CD4-positive, alpha-beta memory T cell (primary cell): Measurements from ENCODE around the gene TBC1D5. TPM values are rescaled to one million over a fixed set of nuclear protein-coding genes. Genes with fewer than 3 reads are reported as not detected.

ENCODE experiments used
- CTCF ChIA-PET: fragments of 350-600 bp; sonication (Branson Sonifier 250); formaldehyde crosslinking; loops from one replicate; lab custom pipeline; 2021; ENCODE audit warnings: inconsistent platforms; ENCODE audit not compliant: partially characterized antibody; lab: Charles Lee
- POLR2A ChIA-PET: fragments of 350-600 bp; sonication (Branson Sonifier 250); formaldehyde crosslinking; loops from one replicate; lab custom pipeline; 2021; ENCODE audit not compliant: partially characterized antibody; lab: Charles Lee
- DNase-seq, 5 donors: peaks; one replicate each; pipeline versions ENCODE4 v3.0.0 to v3.0.0-alpha.2; 2020 to 2022; ENCODE audit warnings: mixed read lengths in 1 of 5
- H3K27ac ChIP-seq: one replicate; pipeline ENCODE4 v1.7.0; 2013; ENCODE audit warnings: low read depth, low read length
- H3K27me3 ChIP-seq: 2 replicates; pipeline ENCODE4 v1.7.0; 2013; ENCODE audit warnings: mild to moderate bottlenecking, low read length, moderate library complexity; ENCODE audit not compliant: insufficient read depth
- H3K36me3 ChIP-seq: 2 replicates; pipeline ENCODE4 v1.7.0; 2013; ENCODE audit warnings: mild to moderate bottlenecking, low read length, moderate library complexity; ENCODE audit not compliant: insufficient read depth
- H3K4me1 ChIP-seq: 2 replicates; pipeline ENCODE4 v1.7.0; 2013; ENCODE audit warnings: mild to moderate bottlenecking, low read length, moderate library complexity; ENCODE audit not compliant: insufficient read depth
- H3K4me3 ChIP-seq, 2 donors: one replicate each; pipeline ENCODE4 v1.7.0; 2013; ENCODE audit warnings: low read length in 2 of 2, mild to moderate bottlenecking in 1 of 2
- H3K9me3 ChIP-seq, 2 donors: one replicate each; pipeline ENCODE4 v1.7.0; 2013; ENCODE audit warnings: low read length in 2 of 2, control low read depth in 1 of 2; ENCODE audit not compliant: control insufficient read depth in 1 of 2
- H3K27ac Mint-ChIP-seq, 7 donors: one replicate each; pipeline ENCODE4 v1.8.0; 2020 to 2021; ENCODE audit warnings: mixed read lengths in 7 of 7, mild to moderate bottlenecking in 6 of 7, inconsistent platforms in 3 of 7, moderate library complexity in 3 of 7
- H3K27me3 Mint-ChIP-seq, 2 donors: one replicate each; pipeline ENCODE4 v1.8.0; 2020 to 2021; ENCODE audit warnings: mixed read lengths in 2 of 2
- H3K36me3 Mint-ChIP-seq, 2 donors: one replicate each; pipeline ENCODE4 v1.8.0; 2020 to 2021; ENCODE audit warnings: mixed read lengths in 2 of 2, inconsistent platforms in 1 of 2, mild to moderate bottlenecking in 1 of 2
- H3K4me1 Mint-ChIP-seq, 4 donors: one replicate each; pipeline ENCODE4 v1.8.0; 2020 to 2021; ENCODE audit warnings: mixed read lengths in 4 of 4, mild to moderate bottlenecking in 1 of 4
- H3K4me3 Mint-ChIP-seq, 8 donors: one replicate each; pipeline ENCODE4 v1.8.0; 2020 to 2021; ENCODE audit warnings: mixed read lengths in 8 of 8, mild to moderate bottlenecking in 7 of 8, moderate library complexity in 6 of 8, inconsistent platforms in 3 of 8
- H3K9me3 Mint-ChIP-seq, 8 donors: one replicate each; pipeline ENCODE4 v1.8.0; 2020 to 2021; ENCODE audit warnings: mixed read lengths in 8 of 8, mild to moderate bottlenecking in 5 of 8, inconsistent platforms in 3 of 8, moderate library complexity in 1 of 8
- intact Hi-C: fragments of 100-400 bp; cut with micrococcal nuclease; formaldehyde crosslinking; loops from one replicate; pipeline ENCODE4 v1.15.1; 2023
- polyA plus RNA-seq, 2 donors: library from polyadenylated mRNA; unstranded; fragments of 300-500 nt; fragmentation: Illumina TruSeq; gene quantifications; one replicate each; pipeline ENCODE4 v1.2.3, GENCODE V29; 2021
- total RNA-seq, 2 experiments: library from RNA; stranded (reverse); gene quantifications; one replicate each; pipeline ENCODE4 v1.2.3, GENCODE V29; 2021

TBC1D5 gene
- total and polyA plus RNA-seq, 4 experiments from 2014 or later: 21.2 to 52.2 (median 43.3) TPM

GRCh38 chr3:17373304-17373703 is 369.1 kb downstream of the TBC1D5 start:
- Histone ChIP-seq H3K4me3 (no peak overlapping the region), H3K36me3 (peaks cover 6% of the 10 kb centered on the region), H3K4me1 (no peaks in the 10 kb centered on the region), H3K9me3 (no peaks in the 10 kb centered on the region), H3K27ac (no peak overlapping the region), H3K27me3 (no peaks in the 10 kb centered on the region)
- Mint-ChIP-seq H3K27ac (no peak overlapping the region), H3K4me3 (no peak overlapping the region), H3K9me3 (no peaks in the 10 kb centered on the region), H3K4me1 (no peaks in the 10 kb centered on the region), H3K36me3 (peaks cover 23 to 26% of the 10 kb centered on the region in 2 donors), H3K27me3 (no peaks in the 10 kb centered on the region)
- intact Hi-C loops: no loop called here
- POLR2A ChIA-PET: no interaction called here
- CTCF ChIA-PET: no interaction called here
- DNase-seq: no peak

GRCh38 chr3:17372362-17373210 is 369.8 kb downstream of the TBC1D5 start:
- Mint-ChIP-seq H3K4me3 (no peak overlapping the region), H3K27me3 (no peaks in the 10 kb centered on the region), H3K27ac (no peak overlapping the region), H3K36me3 (peaks cover 23 to 26% of the 10 kb centered on the region in 2 donors), H3K4me1 (no peaks in the 10 kb centered on the region), H3K9me3 (no peaks in the 10 kb centered on the region)
- Histone ChIP-seq H3K36me3 (peaks cover 6% of the 10 kb centered on the region), H3K9me3 (no peaks in the 10 kb centered on the region), H3K4me3 (no peak overlapping the region), H3K4me1 (no peaks in the 10 kb centered on the region), H3K27me3 (no peaks in the 10 kb centered on the region), H3K27ac (no peak overlapping the region)
- intact Hi-C loops: no loop called here
- POLR2A ChIA-PET: no interaction called here
- DNase-seq: no peak
- CTCF ChIA-PET: no interaction called here

GRCh38 chr3:17369973-17370372 is 372.5 kb downstream of the TBC1D5 start:
- no peaks in the 10 kb centered on the region for H3K9me3 ChIP-seq
- H3K9me3 Mint-ChIP-seq: no peaks in the 10 kb centered on the region
- H3K4me3 ChIP-seq: no peak overlapping the region
- H3K36me3 ChIP-seq: peaks cover 6% of the 10 kb centered on the region
- no peak for DNase-seq
- H3K36me3 Mint-ChIP-seq: peaks cover 17 to 19% of the 10 kb centered on the region in 2 donors
- intact Hi-C loops: no loop called here
- no peak overlapping the region for H3K27ac Mint-ChIP-seq
- no peak overlapping the region for H3K27ac ChIP-seq
- ChIA-PET CTCF (no interaction called here), POLR2A (no interaction called here)
- H3K27me3 ChIP-seq: no peaks in the 10 kb centered on the region
- no peak overlapping the region for H3K4me3 Mint-ChIP-seq
- no peaks in the 10 kb centered on the region for H3K27me3 Mint-ChIP-seq
- H3K4me1 Mint-ChIP-seq: no peaks in the 10 kb centered on the region
- no peaks in the 10 kb centered on the region for H3K4me1 ChIP-seq

GRCh38 chr3:17367171-17367570 is 375.3 kb downstream of the TBC1D5 start:
- H3K27ac ChIP-seq: no peak overlapping the region
- no peak overlapping the region for H3K27ac Mint-ChIP-seq
- H3K4me1 ChIP-seq: no peaks in the 10 kb centered on the region
- no peak overlapping the region for H3K4me3 ChIP-seq
- peaks cover 21 to 24% of the 10 kb centered on the region in 2 donors for H3K36me3 Mint-ChIP-seq
- no peaks in the 10 kb centered on the region for H3K27me3 Mint-ChIP-seq
- intact Hi-C loops: no loop called here
- peaks cover 6% of the 10 kb centered on the region for H3K36me3 ChIP-seq
- H3K4me1 Mint-ChIP-seq: no peaks in the 10 kb centered on the region
- no peak for DNase-seq
- no peaks in the 10 kb centered on the region for H3K27me3 ChIP-seq
- no peak overlapping the region for H3K4me3 Mint-ChIP-seq
- H3K9me3 ChIP-seq: no peaks in the 10 kb centered on the region
- H3K9me3 Mint-ChIP-seq: no peaks in the 10 kb centered on the region
- ChIA-PET CTCF (no interaction called here), POLR2A (no interaction called here)

GRCh38 chr3:17360991-17361390 is 381.4 kb downstream of the TBC1D5 start:
- H3K27ac Mint-ChIP-seq: no peak overlapping the region
- intact Hi-C loops: no loop called here
- no peaks in the 10 kb centered on the region for H3K4me1 ChIP-seq
- H3K4me3 Mint-ChIP-seq: no peak overlapping the region
- H3K27ac ChIP-seq: no peak overlapping the region
- no peaks in the 10 kb centered on the region for H3K27me3 ChIP-seq
- no peaks in the 10 kb centered on the region for H3K9me3 ChIP-seq
- H3K27me3 Mint-ChIP-seq: no peaks in the 10 kb centered on the region
- no peaks in the 10 kb centered on the region for H3K36me3 ChIP-seq
- no peak for DNase-seq
- H3K4me3 ChIP-seq: no peak overlapping the region
- ChIA-PET POLR2A (no interaction called here), CTCF (no interaction called here)
- H3K36me3 Mint-ChIP-seq: peaks cover 9 to 15% of the 10 kb centered on the region in 2 donors
- no peaks in the 10 kb centered on the region for H3K9me3 Mint-ChIP-seq
- no peaks in the 10 kb centered on the region for H3K4me1 Mint-ChIP-seq

- no peaks in the 10 kb centered on the region for H3K4me1 ChIP-seq
- no peak overlapping the region for H3K27ac ChIP-seq
- H3K9me3 ChIP-seq: no peaks in the 10 kb centered on the region
- Mint-ChIP-seq H3K9me3 (no peaks in the 10 kb centered on the region), H3K27ac (no peak overlapping the region), H3K4me1 (no peaks in the 10 kb centered on the region), H3K4me3 (no peak overlapping the region), H3K36me3 (peaks cover 9 to 20% of the 10 kb centered on the region in 2 donors), H3K27me3 (no peaks in the 10 kb centered on the region)
- no peak overlapping the region for H3K4me3 ChIP-seq
- intact Hi-C loops: no loop called here
- H3K36me3 ChIP-seq: no peaks in the 10 kb centered on the region
- H3K27me3 ChIP-seq: no peaks in the 10 kb centered on the region
- DNase-seq: no peak
- CTCF ChIA-PET: no interaction called here
- POLR2A ChIA-PET: no interaction called here
Measured at GRCh38 chr3:17359911-17360310, 382.5 kb downstream of the TBC1D5 start.

- Mint-ChIP-seq H3K4me1 (peaks cover 0 to 2% (median 0%) of the 10 kb centered on the region in 4 donors), H3K27ac (no peak overlapping the region), H3K9me3 (no peaks in the 10 kb centered on the region), H3K4me3 (no peak overlapping the region), H3K36me3 (peaks cover 7 to 27% of the 10 kb centered on the region in 2 donors), H3K27me3 (no peaks in the 10 kb centered on the region)
- CTCF ChIA-PET: interaction anchor here (1.5 kb wide), 1 partner anchor 17 kb away, joined by 5 read pairs; no protein-coding TSS in a partner anchor
- intact Hi-C loops: no loop called here
- H3K4me3 ChIP-seq: no peak overlapping the region
- H3K27ac ChIP-seq: no peak overlapping the region
- no peaks in the 10 kb centered on the region for H3K27me3 ChIP-seq
- no peaks in the 10 kb centered on the region for H3K36me3 ChIP-seq
- H3K9me3 ChIP-seq: no peaks in the 10 kb centered on the region
- POLR2A ChIA-PET: no interaction called here
- H3K4me1 ChIP-seq: no peaks in the 10 kb centered on the region
- no peak for DNase-seq
Measured at GRCh38 chr3:17357035-17357710, 385.3 kb downstream of the TBC1D5 start.
